ENCODE data around the gene KLK12.

The KLK12 gene

GRCh38 chr19:51034704-51035103 is at the start of gene KLK12:
Gene KLK12, minus strand, starts transcription at chr19:51035002. Its CDS starts 381 bp downstream, at chr19:51034621.
- no peak within 1 kb of the TSS for H2AFZ ChIP-seq
- no peak within 1 kb of the TSS for H3K27ac ChIP-seq
- no peaks in the 10 kb centered on the region for H3K9me3 ChIP-seq (ENCODE audit: control insufficient read depth, low read length)
- no peak within 1 kb of the TSS for H3K4me3 ChIP-seq (ENCODE audit: low read depth, low read length)
- no peaks in the 10 kb centered on the region for H3K4me1 ChIP-seq
- no peak for TF ChIP-seq CTCF (IDR thresholded peaks at IDR 0.05)
- H3K36me3 ChIP-seq (ENCODE audit: control insufficient read depth, insufficient read depth, low read length) = no peaks in the 10 kb centered on the region
- no peaks in the 10 kb centered on the region for H3K27me3 ChIP-seq (ENCODE audit: control insufficient read depth, insufficient read depth, low read length)
- no peak within 1 kb of the TSS for H3K9ac ChIP-seq
- H3K79me2 ChIP-seq = no peaks in the 10 kb centered on the region
- no peak within 1 kb of the TSS for H3K4me2 ChIP-seq (ENCODE audit: low read length)

- TF ChIP-seq CTCF (IDR thresholded peaks at IDR 0.05) = no peak
- Histone ChIP-seq H3K36me3 (ENCODE audit: control insufficient read depth, insufficient read depth, low read length) (no peaks in the 10 kb centered on the region), H2AFZ (no peak overlapping the region), H3K4me3 (ENCODE audit: low read depth, low read length) (no peak overlapping the region), H3K4me1 (no peaks in the 10 kb centered on the region), H3K9ac (no peak overlapping the region), H3K27me3 (ENCODE audit: control insufficient read depth, insufficient read depth, low read length) (no peaks in the 10 kb centered on the region), H3K4me2 (ENCODE audit: low read length) (no peak overlapping the region), H3K79me2 (no peaks in the 10 kb centered on the region), H3K27ac (no peak overlapping the region), H3K9me3 (ENCODE audit: control insufficient read depth, low read length) (no peaks in the 10 kb centered on the region)
These were observed 49.7 kb upstream of the KLK12 start for GRCh38 chr19:51084505-51084904.

GRCh38 chr19:51083783-51084182 is 49.0 kb upstream of the KLK12 start:
- no peak overlapping the region for H3K4me3 ChIP-seq (ENCODE audit: low read depth, low read length)
- H3K9ac ChIP-seq = no peak overlapping the region
- no peak overlapping the region for H3K27ac ChIP-seq
- H2AFZ ChIP-seq = no peak overlapping the region
- H3K79me2 ChIP-seq = no peaks in the 10 kb centered on the region
- no peak overlapping the region for H3K4me2 ChIP-seq (ENCODE audit: low read length)
- H3K9me3 ChIP-seq (ENCODE audit: control insufficient read depth, low read length) = no peaks in the 10 kb centered on the region
- H3K36me3 ChIP-seq (ENCODE audit: control insufficient read depth, insufficient read depth, low read length) = no peaks in the 10 kb centered on the region
- TF ChIP-seq CTCF (IDR thresholded peaks at IDR 0.05) = no peak
- no peaks in the 10 kb centered on the region for H3K4me1 ChIP-seq
- no peaks in the 10 kb centered on the region for H3K27me3 ChIP-seq (ENCODE audit: control insufficient read depth, insufficient read depth, low read length)

- H3K9me3 ChIP-seq (ENCODE audit: control insufficient read depth, low read length) = no peaks in the 10 kb centered on the region
- TF ChIP-seq CTCF (IDR thresholded peaks at IDR 0.05) = no peak
- H3K27ac ChIP-seq = no peak overlapping the region
- H3K4me2 ChIP-seq (ENCODE audit: low read length) = no peak overlapping the region
- H3K79me2 ChIP-seq = no peaks in the 10 kb centered on the region
- H3K9ac ChIP-seq = no peak overlapping the region
- H2AFZ ChIP-seq = no peak overlapping the region
- no peak overlapping the region for H3K4me3 ChIP-seq (ENCODE audit: low read depth, low read length)
- H3K4me1 ChIP-seq = no peaks in the 10 kb centered on the region
- no peaks in the 10 kb centered on the region for H3K36me3 ChIP-seq (ENCODE audit: control insufficient read depth, insufficient read depth, low read length)
- H3K27me3 ChIP-seq (ENCODE audit: control insufficient read depth, insufficient read depth, low read length) = no peaks in the 10 kb centered on the region
These were observed 48.4 kb upstream of the KLK12 start for GRCh38 chr19:51083181-51083580.

GRCh38 chr19:51082611-51083010 is 47.8 kb upstream of the KLK12 start, which contains the start of gene KLK14:
Gene KLK14, minus strand, starts transcription at chr19:51082887. Its CDS starts 273 bp downstream, at chr19:51082614.
- Histone ChIP-seq H3K79me2 (no peaks in the 10 kb centered on the region), H3K4me2 (ENCODE audit: low read length) (no peak within 1 kb of the TSS), H3K9me3 (ENCODE audit: control insufficient read depth, low read length) (no peaks in the 10 kb centered on the region), H2AFZ (no peak within 1 kb of the TSS), H3K4me3 (ENCODE audit: low read depth, low read length) (no peak within 1 kb of the TSS), H3K27me3 (ENCODE audit: control insufficient read depth, insufficient read depth, low read length) (no peaks in the 10 kb centered on the region), H3K27ac (no peak within 1 kb of the TSS), H3K9ac (no peak within 1 kb of the TSS), H3K4me1 (no peaks in the 10 kb centered on the region), H3K36me3 (ENCODE audit: control insufficient read depth, insufficient read depth, low read length) (no peaks in the 10 kb centered on the region)
- no peak for TF ChIP-seq CTCF (IDR thresholded peaks at IDR 0.05)
